NCI-H446 treated with DMSO at 0.1 percent for 48 hours (cell line): ENCODE measurements around the gene TAF6.
A peak's percentile ranks its signal among the peaks of the same experiment; 100 is the strongest.

ENCODE experiments used
- DNase-seq: peaks from one replicate; lab custom pipeline; 2025; lab: John Stamatoyannopoulos, UW

The TAF6 gene

DNA sequence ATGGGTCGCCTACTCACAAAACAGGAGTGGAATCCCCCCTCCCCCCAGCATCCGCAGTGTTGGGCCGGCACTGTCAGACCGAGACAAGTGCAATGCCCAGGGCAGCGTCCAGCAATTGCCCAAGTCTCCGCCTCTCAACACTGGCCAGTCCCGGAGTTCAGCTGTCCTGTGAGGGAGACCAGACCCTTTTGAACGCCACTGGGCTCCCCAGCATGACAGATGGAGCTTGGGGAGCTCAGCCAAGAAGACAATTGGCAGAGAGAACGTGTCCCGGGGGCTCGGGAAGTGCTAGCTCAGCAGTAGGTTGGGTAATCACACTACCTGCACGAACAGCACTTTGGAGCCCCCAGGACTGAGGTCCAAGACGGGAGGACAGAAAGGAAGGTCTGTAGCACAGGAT is 25.7 kb downstream of the TAF6 start:
- no peak for DNase-seq

DNA sequence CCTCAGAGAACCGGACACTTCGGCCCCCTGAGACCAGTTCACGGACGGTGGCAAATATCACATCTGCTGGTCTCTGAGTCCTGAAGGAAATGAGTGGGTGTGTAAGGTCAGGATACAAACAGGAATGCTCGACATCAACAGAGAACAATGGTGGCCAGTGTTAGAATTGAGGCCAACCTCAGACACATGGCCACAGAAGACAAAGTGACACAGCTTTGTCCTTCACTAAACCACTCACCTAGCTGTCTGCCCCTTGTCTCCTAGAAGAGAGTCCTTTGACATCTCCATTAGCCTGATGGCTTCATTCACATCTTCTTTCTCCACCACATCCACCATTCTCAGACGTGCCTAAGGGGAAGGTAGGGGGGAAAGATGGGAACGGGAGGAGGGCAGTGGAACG is 26.1 kb downstream of the TAF6 start:
- DNase-seq = no peak

DNA sequence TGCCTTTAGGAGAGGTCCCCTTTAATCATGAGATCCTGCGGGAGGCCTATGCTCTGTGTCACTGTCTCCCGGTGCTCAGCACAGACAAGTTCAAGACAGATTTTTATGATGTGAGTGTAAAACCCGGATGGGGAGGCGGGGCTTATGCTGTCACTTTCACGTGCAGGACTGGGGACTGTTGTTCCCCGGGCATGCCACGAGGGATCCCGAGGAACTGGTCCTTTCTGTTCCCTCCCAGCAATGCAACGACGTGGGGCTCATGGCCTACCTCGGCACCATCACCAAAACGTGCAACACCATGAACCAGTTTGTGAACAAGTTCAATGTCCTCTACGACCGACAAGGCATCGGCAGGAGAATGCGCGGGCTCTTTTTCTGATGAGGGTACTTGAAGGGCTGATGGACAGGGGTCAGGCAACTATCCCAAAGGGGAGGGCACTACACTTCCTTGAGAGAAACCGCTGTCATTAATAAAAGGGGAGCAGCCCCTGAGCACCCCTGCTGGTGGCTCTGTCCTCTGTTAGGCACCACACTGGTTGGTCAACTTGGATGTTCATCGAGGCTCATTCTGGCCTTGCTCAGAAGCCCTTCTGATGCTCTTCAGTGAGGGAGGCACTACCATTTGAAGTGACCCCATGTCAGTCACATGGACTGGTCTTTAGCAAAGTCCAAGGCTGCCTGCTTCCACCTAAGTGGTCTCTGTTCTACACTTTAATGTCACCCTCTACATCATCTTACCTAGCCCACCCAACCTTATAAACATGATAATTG is 27.6 kb downstream of the TAF6 start:
- no peak for DNase-seq

DNA sequence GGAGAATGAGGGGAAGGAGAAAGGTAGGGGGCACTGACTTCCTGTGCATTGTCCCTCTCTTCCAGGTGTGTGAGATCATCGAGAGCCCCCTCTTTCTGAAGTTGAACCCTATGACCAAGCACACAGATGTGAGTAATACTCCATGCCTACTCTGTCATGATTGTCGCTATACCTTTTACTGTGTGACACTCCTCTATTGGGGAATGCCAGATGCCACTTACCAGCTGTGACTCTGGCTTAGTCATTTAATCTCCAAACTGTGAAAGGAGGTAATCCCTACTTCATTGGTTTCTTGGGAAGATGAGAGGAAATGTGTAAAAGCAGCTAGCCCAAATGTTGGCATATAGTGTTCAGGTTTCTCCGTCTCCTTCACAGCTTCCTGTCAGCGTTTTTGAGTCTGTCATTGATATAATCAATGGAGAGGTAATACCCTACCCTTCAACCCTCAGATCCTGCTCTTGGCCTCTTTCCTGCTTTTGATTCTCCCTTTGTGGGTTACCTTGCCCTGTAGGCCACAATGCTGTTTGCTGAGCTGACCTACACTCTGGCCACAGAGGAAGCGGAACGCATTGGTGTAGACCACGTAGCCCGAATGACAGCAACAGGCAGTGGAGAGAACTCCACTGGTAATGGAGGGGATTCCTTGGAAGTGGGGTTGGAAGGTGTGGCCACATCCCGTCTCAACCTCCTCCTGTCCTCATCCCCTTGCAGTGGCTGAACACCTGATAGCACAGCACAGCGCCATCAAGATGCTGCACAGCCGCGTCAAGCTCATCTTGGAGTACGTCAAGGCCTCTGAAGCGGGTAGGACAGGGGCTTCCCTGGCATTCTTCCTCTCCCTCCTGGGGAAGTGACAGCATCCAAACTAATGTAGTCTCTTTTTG is 28.4 kb downstream of the TAF6 start:
- DNase-seq = no peak

DNA sequence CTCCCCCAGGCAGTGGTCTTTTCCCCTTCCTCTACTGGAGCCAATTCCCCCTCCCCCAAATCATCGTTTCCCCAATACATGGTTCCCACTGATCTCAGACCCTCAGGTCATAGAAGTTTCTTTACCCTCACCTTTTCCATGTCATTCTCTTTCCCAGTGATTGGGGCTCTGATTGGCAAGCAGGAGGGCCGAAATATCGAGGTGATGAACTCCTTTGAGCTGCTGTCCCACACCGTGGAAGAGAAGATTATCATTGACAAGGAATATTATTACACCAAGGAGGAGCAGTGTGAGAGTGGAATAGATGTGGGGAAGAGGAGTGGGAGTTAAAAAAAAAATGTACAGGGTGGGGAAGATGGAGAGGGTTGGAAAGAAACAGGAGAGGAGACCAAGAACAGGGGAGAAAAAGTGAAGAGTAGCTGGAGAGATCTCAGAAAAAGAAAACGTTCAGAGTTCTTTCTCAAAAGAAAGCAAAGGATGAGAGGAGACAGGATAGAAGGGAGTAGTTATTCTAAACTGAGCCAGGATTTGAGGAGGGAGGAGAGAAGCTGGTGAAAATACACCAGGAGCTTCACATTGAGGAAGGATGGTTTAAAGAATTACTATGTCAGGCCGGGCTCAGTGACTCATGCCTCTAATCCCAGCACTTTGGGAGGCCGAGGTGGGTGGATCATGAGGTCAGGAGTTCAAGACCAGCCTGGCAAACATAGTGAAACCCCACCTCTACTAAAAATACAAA is 29.5 kb downstream of the TAF6 start:
- DNase-seq = no peak

- DNase-seq = peak; percentile 17
Observed at GRCh38 chr7:100088621-100089457, 30.3 kb downstream of the TAF6 start, which contains the start of gene COPS6. Gene COPS6, plus strand, starts transcription at chr7:100088969. Its CDS starts 22 bp downstream, at chr7:100088991.

DNA sequence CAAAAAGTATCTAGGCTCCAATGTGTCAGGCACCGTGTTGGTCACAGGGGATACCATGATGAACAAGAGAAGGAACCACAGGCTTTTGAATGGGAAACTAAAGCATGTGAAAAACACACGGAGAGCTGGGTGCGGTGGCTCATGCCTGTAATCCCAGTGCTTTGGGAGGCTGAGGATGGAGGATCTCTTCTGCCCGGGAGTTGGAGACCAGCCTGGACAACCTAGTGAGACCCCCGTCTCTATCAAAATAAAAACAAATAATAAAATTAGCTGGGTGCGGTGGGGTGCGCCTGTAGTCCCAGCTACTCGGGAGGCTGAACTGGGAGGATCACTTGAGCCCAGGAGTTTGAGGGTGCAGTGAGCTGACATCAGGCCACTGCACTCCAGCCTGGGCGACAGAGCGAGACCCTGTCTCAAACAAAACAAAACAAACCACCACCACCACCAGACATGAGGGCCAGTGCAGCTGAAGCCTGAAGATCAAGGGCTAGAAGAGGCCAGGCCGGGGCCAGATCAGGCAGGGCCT is 31.0 kb downstream of the TAF6 start:
- DNase-seq = no peak

- no peak for DNase-seq
Observed at GRCh38 chr7:100087055-100087750, 32.0 kb downstream of the TAF6 start.

- DNase-seq = no peak
Observed at GRCh38 chr7:100085515-100085914, 33.6 kb downstream of the TAF6 start.

GRCh38 chr7:100082978-100083377 is 36.2 kb downstream of the TAF6 start:
- no peak for DNase-seq

DNA sequence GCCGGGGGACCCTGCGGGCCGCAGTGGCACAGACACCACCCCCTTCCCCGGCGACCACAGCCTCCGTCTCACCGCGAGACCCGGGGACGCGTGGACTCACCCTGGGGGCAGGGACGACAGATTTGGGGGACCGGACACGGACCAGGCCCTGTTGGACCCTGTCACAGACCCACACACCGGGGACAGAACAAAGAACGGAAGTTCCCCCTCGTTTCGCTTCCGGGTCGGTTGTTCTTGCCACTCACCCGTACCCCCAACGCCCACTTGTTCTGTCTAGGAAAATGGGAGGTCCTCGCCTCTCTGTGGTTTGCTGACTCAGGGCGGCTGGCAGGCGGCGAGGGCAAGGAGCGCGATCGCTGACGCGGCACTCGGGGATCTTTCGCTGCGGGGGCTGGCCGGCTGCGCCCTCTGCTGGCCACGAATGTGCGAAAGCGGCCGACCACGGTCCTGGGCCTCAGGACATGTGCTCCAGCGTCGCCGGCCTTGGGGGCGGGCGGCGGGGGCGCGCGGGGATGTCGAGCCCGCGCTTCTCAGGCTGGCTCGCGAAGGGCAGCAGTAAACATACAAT is 37.5 kb downstream of the TAF6 start, which contains the start of gene ZNF3:
ZNF3 (minus strand) TSS at position 189 of the 568 bp plus-strand sequence. CDS start 4,366 bp downstream, outside the sequence.
- DNase-seq = peak; percentile 93

GRCh38 chr7:100080907-100081534 is 38.1 kb downstream of the TAF6 start:
- no peak for DNase-seq

DNA sequence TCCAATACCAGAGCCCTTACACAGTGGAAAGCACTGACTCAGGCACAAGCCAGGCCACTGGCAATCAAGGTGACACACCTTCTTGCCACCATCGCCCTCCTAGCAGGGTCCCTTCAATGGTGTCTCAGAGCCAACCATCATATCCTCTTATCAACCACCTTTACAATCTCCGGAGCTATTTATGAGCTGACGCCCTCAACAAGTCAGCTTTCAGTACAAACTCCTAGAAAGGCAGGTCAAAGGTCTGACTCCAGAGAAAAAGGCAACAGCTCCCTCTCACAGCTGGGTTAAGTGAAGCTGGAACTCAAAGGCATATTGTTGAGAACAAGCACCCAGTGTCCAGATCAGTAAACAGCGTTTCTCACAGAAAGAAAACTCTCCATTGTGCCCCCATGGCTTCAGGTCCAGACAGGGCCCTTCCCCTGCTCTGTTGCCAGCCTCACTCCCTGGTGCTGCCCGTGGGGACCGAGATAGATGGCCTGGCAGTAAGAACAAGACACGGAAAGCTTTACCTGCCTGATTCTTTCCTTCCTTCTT is 40.1 kb downstream of the TAF6 start:
- DNase-seq = no peak

- DNase-seq = no peak
Observed at GRCh38 chr7:100077205-100077604, 42.0 kb downstream of the TAF6 start.

DNA sequence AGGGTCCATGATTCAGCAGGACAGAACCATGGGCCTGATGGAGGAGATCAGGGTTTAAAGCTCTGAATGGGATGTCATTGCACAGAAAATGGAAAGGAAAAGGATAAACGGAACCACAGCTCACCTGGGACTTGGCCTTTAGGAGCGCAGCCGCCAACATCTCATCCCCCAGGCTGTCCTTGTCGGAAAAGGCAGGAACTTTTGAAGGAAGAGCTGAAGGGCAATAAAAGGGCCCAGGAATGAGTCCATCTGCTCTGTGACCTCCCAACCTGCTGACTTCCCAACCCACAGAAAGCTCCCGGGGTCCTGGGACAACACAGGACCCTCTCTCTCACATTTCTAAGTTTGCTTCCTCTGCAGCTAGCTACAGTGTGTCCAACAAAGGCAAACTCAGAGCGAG is 43.7 kb downstream of the TAF6 start:
- no peak for DNase-seq

DNA sequence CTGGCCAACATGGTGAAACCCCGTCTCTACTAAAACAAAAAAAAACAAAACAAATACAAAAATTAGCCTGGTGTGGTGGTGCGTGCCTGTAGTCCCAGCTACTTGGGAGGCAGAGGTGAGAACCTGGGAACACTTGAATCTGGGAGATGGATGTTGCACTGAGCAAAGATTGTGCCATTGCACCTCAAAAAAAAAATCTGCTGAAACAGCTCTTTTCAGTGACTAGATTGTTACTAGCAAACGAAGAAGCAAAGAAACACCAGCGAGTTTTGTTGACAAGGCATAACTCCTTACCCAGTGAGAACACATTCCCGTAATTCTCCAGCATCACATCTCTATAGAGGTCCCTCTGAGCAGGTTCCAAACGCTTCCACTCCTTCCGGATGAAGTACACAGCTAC is 44.3 kb downstream of the TAF6 start:
- DNase-seq = no peak

DNA sequence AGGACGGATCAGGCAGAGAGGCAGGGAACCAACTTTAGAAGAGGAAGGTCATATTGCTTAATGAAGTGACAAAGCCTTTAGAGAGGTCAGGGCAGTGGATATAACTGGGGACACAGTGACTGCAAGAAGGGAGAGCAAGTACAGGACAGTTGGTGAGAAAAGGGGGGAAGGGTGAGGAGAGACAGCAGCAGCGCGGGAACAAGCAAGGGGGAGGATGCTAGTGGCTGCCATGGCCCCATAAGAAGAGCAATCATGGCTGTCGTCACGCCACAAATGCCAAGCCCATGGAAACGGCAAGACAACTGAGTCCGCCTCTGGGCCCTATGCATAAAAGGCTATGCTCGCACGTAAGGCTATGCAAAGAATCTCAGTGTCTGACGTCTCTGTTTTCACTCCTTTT is 46.7 kb downstream of the TAF6 start:
- no peak for DNase-seq

DNA sequence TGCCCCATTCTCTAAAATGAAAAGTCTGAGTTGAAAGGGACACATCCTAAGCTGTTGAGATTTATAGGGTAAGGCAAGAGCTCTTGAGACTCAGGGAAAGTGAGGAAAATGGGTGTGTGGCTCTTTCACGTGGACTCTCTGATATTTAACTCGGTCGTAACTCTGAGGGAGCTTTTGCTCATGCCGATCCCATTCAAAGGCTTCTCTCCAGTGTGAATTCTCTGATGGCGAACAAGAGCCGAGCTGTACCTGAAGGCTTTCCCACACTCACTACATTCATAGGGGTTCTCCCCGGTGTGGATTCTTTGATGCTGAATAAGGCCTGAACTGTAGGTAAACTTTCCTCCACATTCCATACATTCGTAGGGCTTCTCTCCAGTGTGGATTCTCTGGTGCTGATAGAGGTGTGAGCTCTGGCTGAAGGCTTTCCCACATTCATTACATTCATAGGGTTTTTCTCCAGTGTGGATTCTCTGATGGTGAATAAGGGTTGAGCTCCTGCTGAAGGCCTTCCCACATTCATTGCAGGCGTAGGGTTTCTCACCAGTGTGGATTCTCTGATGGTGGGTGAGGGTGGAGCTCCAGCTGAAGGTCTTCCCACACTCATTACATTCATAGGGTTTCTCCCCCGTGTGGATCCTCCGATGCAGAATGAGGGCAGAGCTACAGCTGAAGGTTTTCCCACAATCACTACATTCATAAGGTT is 48.0 kb downstream of the TAF6 start:
- DNase-seq = no peak

GRCh38 chr7:100069991-100070390 is 49.2 kb downstream of the TAF6 start:
- no peak for DNase-seq
